Neural cell (in vitro differentiated cells): ENCODE measurements around the gene PTPRF. TPM values are rescaled to one million over a fixed set of nuclear protein-coding genes. Genes with fewer than 3 reads are reported as not detected.

Source experiments
- H2AFZ ChIP-seq: fragments of 200-600, 300-800 bp; sonication (generic), shearing (Covaris generic); 2 replicates; pipeline ENCODE4 v1.6.0; 2014; ENCODE audit warnings: low read depth, mild to moderate bottlenecking, antibody characterized with exemption, low read length, moderate library complexity
- H3F3A ChIP-seq: fragments of 200-600 bp; shearing (Covaris generic); 2 replicates; pipeline ENCODE4 v1.6.1; 2016; ENCODE audit warnings: mild to moderate bottlenecking, moderate library complexity, mixed read lengths, antibody characterized with exemption, low read length; ENCODE audit not compliant: insufficient read depth, poor library complexity, severe bottlenecking
- H3K27ac ChIP-seq: fragments of 200-600, 300-800 bp; sonication (generic), shearing (Covaris generic); 2 replicates; pipeline ENCODE4 v1.5.1; 2014; ENCODE audit warnings: mild to moderate bottlenecking, low read length, moderate library complexity
- H3K27me3 ChIP-seq: fragments of 300-800, 200-600 bp; sonication (generic), shearing (Covaris generic); 2 replicates; pipeline ENCODE4 v1.6.0; 2014; ENCODE audit warnings: mild to moderate bottlenecking, low read depth, low read length, moderate library complexity; ENCODE audit not compliant: insufficient read depth
- H3K36me3 ChIP-seq: fragments of 300-800, 200-600 bp; sonication (generic), shearing (Covaris generic); 2 replicates; pipeline ENCODE4 v1.5.1; 2014; ENCODE audit warnings: mild to moderate bottlenecking, antibody characterized with exemption, low read length, moderate library complexity; ENCODE audit not compliant: insufficient read depth
- H3K4me2 ChIP-seq: fragments of 300-800, 200-600 bp; sonication (generic), shearing (Covaris generic); 2 replicates; pipeline ENCODE4 v1.6.0; 2014; ENCODE audit warnings: mild to moderate bottlenecking, low read length
- H3K4me3 ChIP-seq: fragments of 300-800, 200-600 bp; sonication (generic), shearing (Covaris generic); 2 replicates; pipeline ENCODE4 v1.5.1; 2014; ENCODE audit warnings: mild to moderate bottlenecking, low read length, moderate library complexity
- H3K79me2 ChIP-seq: fragments of 200-600 bp; shearing (Covaris generic); replicated peaks from 2 replicates; pipeline ENCODE4 v1.6.0; 2014; ENCODE audit warnings: mild to moderate bottlenecking, low read length, moderate library complexity; ENCODE audit not compliant: insufficient read depth
- H3K9ac ChIP-seq: fragments of 300-800, 200-600 bp; sonication (generic), shearing (Covaris generic); 2 replicates; pipeline ENCODE4 v1.6.1; 2016; ENCODE audit warnings: mild to moderate bottlenecking, low read length, mixed read lengths
- H3K9me2 ChIP-seq: fragments of 200-600 bp; shearing (Covaris generic); 2 replicates; pipeline ENCODE4 v1.6.1; 2016; ENCODE audit warnings: mild to moderate bottlenecking, low read length, mixed read lengths; ENCODE audit not compliant: insufficient read depth
- H3K9me3 ChIP-seq: fragments of 200-600, 300-800 bp; sonication (generic), shearing (Covaris generic); 2 replicates; pipeline ENCODE4 v1.6.1; 2016; ENCODE audit warnings: mild to moderate bottlenecking, mixed run types, low read length, moderate library complexity, mixed read lengths
- H4K20me1 ChIP-seq: fragments of 200-600 bp; shearing (Covaris generic); 2 replicates; pipeline ENCODE4 v1.6.1; 2016; ENCODE audit warnings: mild to moderate bottlenecking, mixed run types; ENCODE audit not compliant: insufficient read depth
- CTCF ChIP-seq: fragments of 450-650 bp; IDR thresholded peaks from 2 replicates; pipeline ENCODE4 v1.5.1; 2014; ENCODE audit warnings: antibody characterized with exemption, mild to moderate bottlenecking, moderate library complexity; ENCODE audit not compliant: poor library complexity, severe bottlenecking
- EP300 ChIP-seq: fragments of 450-650 bp; conservative IDR thresholded peaks from 2 replicates; pipeline ENCODE4 v1.6.1; 2014; ENCODE audit warnings: antibody characterized with exemption, mild to moderate bottlenecking, moderate library complexity; ENCODE audit not compliant: poor library complexity, severe bottlenecking
- EZH2 ChIP-seq: fragments of 200-600, 300-800 bp; shearing (Covaris generic), sonication (generic); IDR thresholded peaks from 2 replicates; pipeline ENCODE4 v1.6.1; 2014; ENCODE audit warnings: antibody characterized with exemption, low read length, borderline replicate concordance, mild to moderate bottlenecking; ENCODE audit not compliant: insufficient read depth, poor library complexity, severe bottlenecking
- MXI1 ChIP-seq: fragments of 450-650 bp; conservative IDR thresholded peaks from 2 replicates; pipeline ENCODE4 v1.6.1; 2014; ENCODE audit warnings: antibody characterized with exemption, mild to moderate bottlenecking; ENCODE audit not compliant: poor library complexity, severe bottlenecking
- POLR2AphosphoS5 ChIP-seq: IDR thresholded peaks from 2 replicates; pipeline ENCODE4 v1.6.1; 2012
- RAD21 ChIP-seq: fragments of 450-650 bp; conservative IDR thresholded peaks from 2 replicates; pipeline ENCODE4 v1.6.1; 2014; ENCODE audit warnings: antibody characterized with exemption, mild to moderate bottlenecking, moderate library complexity
- REST ChIP-seq: IDR thresholded peaks from 2 replicates; pipeline ENCODE4 v1.6.1; 2012; ENCODE audit warnings: borderline replicate concordance
- SMC3 ChIP-seq: fragments of 450-650 bp; conservative IDR thresholded peaks from 2 replicates; pipeline ENCODE4 v1.6.1; 2014; ENCODE audit warnings: antibody characterized with exemption, mild to moderate bottlenecking, moderate library complexity; ENCODE audit not compliant: poor library complexity
- TAF1 ChIP-seq: IDR thresholded peaks from 2 replicates; pipeline ENCODE4 v1.6.1; 2012; ENCODE audit warnings: low read depth
- polyA plus RNA-seq: library from polyadenylated mRNA; depleted of rRNA; stranded (reverse); fragments of >200 nt; gene quantifications from 2 replicates; pipeline ENCODE4 v1.2.3, GENCODE V29; 2014

Gene PTPRF
- polyA plus RNA-seq, 1 donor from 2014 or later: 66.6 TPM

GRCh38 chr1:43531906-43532584 lies 1.4 kb downstream of the PTPRF start:
- no peaks in the 10 kb centered on the region for H3F3A ChIP-seq
- H3K4me2 ChIP-seq: peak overlapping the region; percentile 97
- no peaks in the 10 kb centered on the region for H3K36me3 ChIP-seq
- H3K27ac ChIP-seq: peak overlapping the region; percentile 0
- H3K4me3 ChIP-seq: peak overlapping the region; percentile 92
- TF ChIP-seq CTCF: no peak
- TF ChIP-seq MXI1: peak; percentile 10
- H2AFZ ChIP-seq: no peak overlapping the region
- peaks cover 37% of the 10 kb centered on the region for H3K79me2 ChIP-seq
- no peaks in the 10 kb centered on the region for H3K27me3 ChIP-seq
- H3K9ac ChIP-seq: peak overlapping the region; percentile 70
- H3K9me3 ChIP-seq: no peaks in the 10 kb centered on the region
- no peaks in the 10 kb centered on the region for H3K9me2 ChIP-seq
- peaks cover 14% of the 10 kb centered on the region for H4K20me1 ChIP-seq

- Histone ChIP-seq H3K27me3 (no peaks in the 10 kb centered on the region), H3K9me3 (no peaks in the 10 kb centered on the region), H3F3A (no peaks in the 10 kb centered on the region), H2AFZ (no peak overlapping the region), H3K27ac (no peak overlapping the region), H3K4me3 (peak overlapping the region; percentile 92), H3K9ac (peak overlapping the region; percentile 70), H3K4me2 (peak overlapping the region; percentile 97), H3K79me2 (peaks cover 37% of the 10 kb centered on the region), H3K36me3 (no peaks in the 10 kb centered on the region), H4K20me1 (peaks cover 14% of the 10 kb centered on the region), H3K9me2 (no peaks in the 10 kb centered on the region)
- TF ChIP-seq EP300 (no peak), SMC3 (no peak), MXI1 (no peak), RAD21 (no peak), EZH2 (no peak)
Measured at GRCh38 chr1:43532716-43533115, 2.0 kb downstream of the PTPRF start.

GRCh38 chr1:43533584-43533983 lies 2.9 kb downstream of the PTPRF start:
- no peaks in the 10 kb centered on the region for H3K36me3 ChIP-seq
- H3K9me3 ChIP-seq: no peaks in the 10 kb centered on the region
- no peaks in the 10 kb centered on the region for H3F3A ChIP-seq
- no peaks in the 10 kb centered on the region for H3K9me2 ChIP-seq
- peaks cover 14% of the 10 kb centered on the region for H4K20me1 ChIP-seq
- H3K27ac ChIP-seq: no peak overlapping the region
- peaks cover 37% of the 10 kb centered on the region for H3K79me2 ChIP-seq
- no peak overlapping the region for H2AFZ ChIP-seq
- no peak overlapping the region for H3K4me2 ChIP-seq
- H3K4me3 ChIP-seq: peak overlapping the region; percentile 92
- no peaks in the 10 kb centered on the region for H3K27me3 ChIP-seq
- H3K9ac ChIP-seq: no peak overlapping the region
- TF ChIP-seq EP300: no peak
- no peak for TF ChIP-seq POLR2AphosphoS5
- no peak for TF ChIP-seq REST
- TF ChIP-seq SMC3: no peak
- no peak for TF ChIP-seq CTCF
- no peak for TF ChIP-seq EZH2
- no peak for TF ChIP-seq RAD21
- TF ChIP-seq TAF1: no peak
- TF ChIP-seq MXI1: no peak
